ENCODE data around the gene RUNDC1.
"Not testable (repeated sequence)": the region's sequence is repeated elsewhere in the genome, so short reads cannot be mapped to it uniquely, and the experiment has no call there.

Gene RUNDC1

GRCh38 chr17:42993913-42994312 is 13.5 kb downstream of the RUNDC1 start:
- H3K4me3 ChIP-seq (ENCODE audit: low read depth in 1 of 2, low read length in 2 of 2); H3K9me3 ChIP-seq (ENCODE audit: low read length): not testable (repeated sequence)
- peaks cover 39% of the 10 kb centered on the region for H3K36me3 ChIP-seq (ENCODE audit: insufficient read depth, low read length)

DNA sequence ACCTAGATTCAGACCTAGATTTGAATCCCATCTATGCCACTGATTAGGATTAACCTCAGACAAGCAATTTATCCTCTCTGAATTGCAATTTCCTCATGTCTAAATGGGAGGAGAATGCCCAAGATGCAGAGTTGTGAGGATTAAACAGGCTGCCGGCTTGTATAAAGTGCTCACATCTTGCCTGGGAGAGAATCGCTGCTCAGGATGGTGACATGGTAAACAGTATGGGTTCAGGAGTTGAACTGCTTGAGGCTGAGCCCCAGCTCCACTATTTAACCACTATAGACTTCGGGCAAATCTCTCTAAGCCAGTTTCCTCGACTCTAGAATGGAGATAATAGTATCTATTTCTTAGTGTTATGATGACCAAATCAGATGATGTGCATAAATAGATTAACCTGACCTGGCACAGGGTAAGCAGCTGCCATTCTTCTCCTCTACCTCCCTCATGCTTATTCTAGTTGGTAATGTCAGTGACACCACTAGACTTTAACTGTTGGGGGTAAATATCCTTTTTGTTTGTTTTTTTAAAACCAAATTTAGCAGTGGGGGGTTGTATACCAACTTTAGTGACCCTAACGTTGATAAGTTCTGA is 17.1 kb downstream of the RUNDC1 start:
- Histone ChIP-seq H3K4me3 (ENCODE audit: low read depth in 1 of 2, low read length in 2 of 2) (peak overlapping the region; percentile 11 to 30), H3K9me3 (ENCODE audit: low read length) (no peaks in the 10 kb centered on the region), H3K9ac (ENCODE audit: low read length) (peak overlapping the region; percentile 9), H3K27me3 (ENCODE audit: control insufficient read depth in 1 of 2, insufficient read depth in 2 of 2, low read length in 2 of 2) (no peaks in the 10 kb centered on the region), H3K27ac (ENCODE audit: low read depth, low read length) (peak overlapping the region; percentile 67), H3K4me1 (ENCODE audit: insufficient read depth, low read length) (peaks cover 23% of the 10 kb centered on the region), H3K36me3 (ENCODE audit: insufficient read depth, low read length) (peaks cover 39% of the 10 kb centered on the region)

More at GRCh38 chr17:42993913-42994312, 13.5 kb downstream of the RUNDC1 start:
- peaks cover 11% of the 10 kb centered on the region for H3K4me1 ChIP-seq (ENCODE audit: insufficient read depth, low read length)
- not testable (repeated sequence) for H3K9ac ChIP-seq (ENCODE audit: low read length); H3K27me3 ChIP-seq (ENCODE audit: control insufficient read depth in 1 of 2, insufficient read depth in 2 of 2, low read length in 2 of 2); H3K27ac ChIP-seq (ENCODE audit: low read depth, low read length)

GRCh38 chr17:42997984-42998938 is 17.9 kb downstream of the RUNDC1 start, which contains the start of gene RPL27:
RPL27 (plus strand) TSS chr17:42998419; CDS start chr17:42998751, 332 bp downstream.
- peaks cover 23% of the 10 kb centered on the region for H3K4me1 ChIP-seq (ENCODE audit: insufficient read depth, low read length)
- H3K27me3 ChIP-seq (ENCODE audit: control insufficient read depth in 1 of 2, insufficient read depth in 2 of 2, low read length in 2 of 2): no peaks in the 10 kb centered on the region
- peak within 1 kb of the TSS; percentile 98 for H3K9ac ChIP-seq (ENCODE audit: low read length)
- H3K36me3 ChIP-seq (ENCODE audit: insufficient read depth, low read length): peaks cover 39% of the 10 kb centered on the region
- H3K27ac ChIP-seq (ENCODE audit: low read depth, low read length): peak within 1 kb of the TSS; percentile 90
- H3K4me3 ChIP-seq (ENCODE audit: low read depth in 1 of 2, low read length in 2 of 2): peak within 1 kb of the TSS; percentile 67 to 74
- no peaks in the 10 kb centered on the region for H3K9me3 ChIP-seq (ENCODE audit: low read length)

DNA sequence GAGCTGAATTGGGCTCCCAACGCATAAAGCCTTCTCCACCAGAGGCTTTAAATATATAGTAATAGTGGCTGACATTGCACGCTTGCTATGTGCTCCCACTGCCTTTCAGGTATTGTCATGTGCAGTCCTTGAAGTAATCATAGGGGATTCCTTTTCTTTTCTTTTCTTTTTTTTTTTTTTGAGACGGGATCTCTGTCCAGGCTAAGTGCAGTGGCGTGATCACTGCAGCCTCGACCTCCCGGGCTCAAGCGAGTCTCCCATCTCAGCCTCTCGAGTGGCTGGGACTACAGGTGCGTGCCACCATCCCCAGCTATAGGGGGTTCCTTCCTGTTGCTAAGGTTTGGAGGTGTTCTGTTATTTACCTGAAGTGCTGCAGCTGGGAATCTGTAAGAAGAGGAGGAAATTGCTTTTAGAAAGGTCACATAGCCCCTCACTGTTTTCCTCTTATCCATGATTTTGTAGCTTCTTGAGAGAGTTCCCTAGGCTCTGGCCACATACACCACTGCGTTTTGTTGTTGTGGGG is 18.7 kb downstream of the RUNDC1 start:
- Histone ChIP-seq H3K4me1 (ENCODE audit: insufficient read depth, low read length) (peaks cover 23% of the 10 kb centered on the region), H3K27ac (ENCODE audit: low read depth, low read length) (peak overlapping the region; percentile 90), H3K9ac (ENCODE audit: low read length) (peak overlapping the region; percentile 98), H3K9me3 (ENCODE audit: low read length) (no peaks in the 10 kb centered on the region), H3K36me3 (ENCODE audit: insufficient read depth, low read length) (peaks cover 44% of the 10 kb centered on the region), H3K4me3 (ENCODE audit: low read depth in 1 of 2, low read length in 2 of 2) (peak overlapping the region; percentile 67 to 74), H3K27me3 (ENCODE audit: control insufficient read depth in 1 of 2, insufficient read depth in 2 of 2, low read length in 2 of 2) (no peaks in the 10 kb centered on the region)

GRCh38 chr17:43000894-43001293 is 20.5 kb downstream of the RUNDC1 start:
- not testable (repeated sequence) for H3K27me3 ChIP-seq (ENCODE audit: control insufficient read depth in 1 of 2, insufficient read depth in 2 of 2, low read length in 2 of 2); H3K9me3 ChIP-seq (ENCODE audit: low read length); H3K4me3 ChIP-seq (ENCODE audit: low read depth in 1 of 2, low read length in 2 of 2); H3K27ac ChIP-seq (ENCODE audit: low read depth, low read length); H3K9ac ChIP-seq (ENCODE audit: low read length)
- Histone ChIP-seq H3K36me3 (ENCODE audit: insufficient read depth, low read length) (peaks cover 48% of the 10 kb centered on the region), H3K4me1 (ENCODE audit: insufficient read depth, low read length) (peaks cover 23% of the 10 kb centered on the region)

DNA sequence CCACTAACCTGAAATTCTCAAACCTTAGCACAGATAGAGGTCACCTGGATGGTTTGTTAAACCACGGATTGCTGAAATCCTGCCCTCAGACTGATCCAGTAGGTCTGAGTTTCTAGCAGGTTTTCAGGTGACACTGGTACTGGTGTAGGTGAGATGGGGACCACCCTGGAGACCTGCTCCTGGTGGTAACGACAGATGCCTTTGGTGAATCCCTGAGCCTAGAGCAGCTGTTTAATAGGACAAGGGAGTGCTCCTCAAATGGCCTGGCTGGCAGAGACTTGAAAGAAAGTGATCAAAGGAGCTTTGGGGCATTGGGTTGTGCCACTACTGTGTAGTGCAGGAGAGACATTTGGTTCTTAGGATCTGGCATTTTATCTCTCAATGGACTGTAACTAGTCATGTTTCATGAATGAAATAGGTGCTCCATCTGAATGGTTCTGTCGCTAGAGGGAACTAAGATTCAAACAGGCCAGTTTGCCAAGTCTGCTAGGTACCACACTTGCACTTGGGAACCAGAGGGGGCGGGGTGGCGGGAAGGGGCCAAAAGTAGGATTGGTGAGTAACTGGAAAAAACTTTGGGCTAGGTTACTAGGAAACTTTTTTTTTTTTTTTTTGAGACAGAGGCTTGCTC is 23.3 kb downstream of the RUNDC1 start:
- Histone ChIP-seq H3K9ac (ENCODE audit: low read length) (no peak overlapping the region), H3K9me3 (ENCODE audit: low read length) (no peaks in the 10 kb centered on the region), H3K27ac (ENCODE audit: low read depth, low read length) (no peak overlapping the region), H3K4me1 (ENCODE audit: insufficient read depth, low read length) (peaks cover 16% of the 10 kb centered on the region), H3K4me3 (ENCODE audit: low read depth in 1 of 2, low read length in 2 of 2) (no peak overlapping the region), H3K36me3 (ENCODE audit: insufficient read depth, low read length) (peaks cover 48% of the 10 kb centered on the region), H3K27me3 (ENCODE audit: control insufficient read depth in 1 of 2, insufficient read depth in 2 of 2, low read length in 2 of 2) (no peaks in the 10 kb centered on the region)

DNA sequence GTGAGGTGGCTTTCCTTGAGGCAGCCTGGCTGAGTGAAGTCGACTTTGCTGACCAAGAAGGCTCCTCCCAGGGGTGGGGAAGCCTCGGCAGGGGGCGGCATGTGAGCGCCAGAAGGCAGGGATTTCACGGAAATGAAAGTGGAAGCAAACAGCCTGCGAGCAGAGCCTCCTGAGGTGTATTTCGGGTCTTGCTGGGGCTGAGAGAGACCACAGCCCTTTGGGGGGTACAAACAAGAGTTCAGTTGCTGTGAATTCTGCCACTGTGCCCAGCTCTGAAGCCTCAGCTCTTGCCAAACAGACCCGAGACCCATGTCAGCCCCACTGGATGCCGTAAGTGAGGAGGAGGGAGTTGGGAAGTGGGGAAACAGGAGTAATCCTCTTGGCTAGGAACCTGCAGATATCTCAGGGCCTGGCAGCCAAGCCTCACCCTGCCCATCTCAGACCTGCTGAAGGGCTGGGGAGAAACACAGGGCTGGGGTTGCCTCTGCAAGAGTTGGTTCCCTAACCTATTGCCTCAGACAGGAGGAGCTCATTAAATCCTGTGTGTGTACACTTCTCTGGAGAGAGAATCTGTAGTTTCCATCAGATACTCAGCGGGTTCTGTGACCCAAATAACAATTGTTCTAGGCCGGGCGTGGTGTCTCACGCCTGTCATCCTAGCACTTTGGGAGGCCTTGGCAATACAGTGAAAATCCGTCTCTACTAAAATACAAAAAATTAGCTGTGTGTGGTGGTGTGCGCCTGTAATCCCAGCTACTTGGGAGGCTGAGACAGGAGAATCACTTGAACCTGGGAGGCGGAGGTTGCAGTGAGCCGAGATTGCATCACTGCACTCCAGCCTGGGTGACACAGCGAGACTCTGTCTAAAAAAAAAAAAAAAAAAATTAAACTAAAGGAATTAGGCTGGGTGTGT is 26.5 kb downstream of the RUNDC1 start, which contains the start of gene IFI35:
IFI35 (plus strand) TSS at position 146 of the 913 bp plus-strand sequence; CDS start at position 310, 164 bp downstream.
- Histone ChIP-seq H3K4me1 (ENCODE audit: insufficient read depth, low read length) (peaks cover 11% of the 10 kb centered on the region), H3K27ac (ENCODE audit: low read depth, low read length) (peak within 1 kb of the TSS; percentile 99), H3K9me3 (ENCODE audit: low read length) (no peaks in the 10 kb centered on the region), H3K4me3 (ENCODE audit: low read depth in 1 of 2, low read length in 2 of 2) (peak within 1 kb of the TSS; percentile 87 to 88), H3K9ac (ENCODE audit: low read length) (peak within 1 kb of the TSS; percentile 88), H3K36me3 (ENCODE audit: insufficient read depth, low read length) (peaks cover 24% of the 10 kb centered on the region), H3K27me3 (ENCODE audit: control insufficient read depth in 1 of 2, insufficient read depth in 2 of 2, low read length in 2 of 2) (no peaks in the 10 kb centered on the region)

- no peak overlapping the region for H3K9ac ChIP-seq (ENCODE audit: low read length)
- no peaks in the 10 kb centered on the region for H3K9me3 ChIP-seq (ENCODE audit: low read length)
- H3K36me3 ChIP-seq (ENCODE audit: insufficient read depth, low read length): peaks cover 22% of the 10 kb centered on the region
- no peaks in the 10 kb centered on the region for H3K27me3 ChIP-seq (ENCODE audit: control insufficient read depth in 1 of 2, insufficient read depth in 2 of 2, low read length in 2 of 2)
- H3K27ac ChIP-seq (ENCODE audit: low read depth, low read length): no peak overlapping the region
- peaks cover 20% of the 10 kb centered on the region for H3K4me1 ChIP-seq (ENCODE audit: insufficient read depth, low read length)
- no peak overlapping the region for H3K4me3 ChIP-seq (ENCODE audit: low read depth in 1 of 2, low read length in 2 of 2)
These were observed 30.4 kb downstream of the RUNDC1 start for GRCh38 chr17:43010667-43011308.

- no peak overlapping the region for H3K27ac ChIP-seq (ENCODE audit: low read depth, low read length)
- H3K36me3 ChIP-seq (ENCODE audit: insufficient read depth, low read length): peaks cover 31% of the 10 kb centered on the region
- H3K9ac ChIP-seq (ENCODE audit: low read length): no peak overlapping the region
- no peak overlapping the region for H3K4me3 ChIP-seq (ENCODE audit: low read depth in 1 of 2, low read length in 2 of 2)
- H3K9me3 ChIP-seq (ENCODE audit: low read length): no peaks in the 10 kb centered on the region
- peaks cover 24% of the 10 kb centered on the region for H3K4me1 ChIP-seq (ENCODE audit: insufficient read depth, low read length)
- no peaks in the 10 kb centered on the region for H3K27me3 ChIP-seq (ENCODE audit: control insufficient read depth in 1 of 2, insufficient read depth in 2 of 2, low read length in 2 of 2)
These were observed 31.5 kb downstream of the RUNDC1 start for GRCh38 chr17:43011728-43012472.

Data from muscle layer of colon (tissue), 2 donors.